Erythroblast (primary cell): ENCODE measurements around the gene PBRM1.

ENCODE experiments used
- GATA1 ChIP-seq: IDR thresholded peaks from 2 replicates; pipeline ENCODE4 v1.6.1; 2011; ENCODE audit warnings: low read depth, mild to moderate bottlenecking, control low read depth, low read length, moderate library complexity
- POLR2A ChIP-seq: IDR thresholded peaks from 2 replicates; pipeline ENCODE4 v1.6.1; 2011; ENCODE audit warnings: mild to moderate bottlenecking, low read length

- no peak for TF ChIP-seq POLR2A
- no peak for TF ChIP-seq GATA1
Measured at GRCh38 chr3:52525680-52526561, 159.8 kb downstream of the PBRM1 start.
